ENCODE data around the gene FKBP7.
A peak's percentile ranks its signal among the peaks of the same experiment; 100 is the strongest.
"Not testable (repeated sequence)": the region's sequence is repeated elsewhere in the genome, so short reads cannot be mapped to it uniquely, and the experiment has no call there.

The FKBP7 gene

DNA sequence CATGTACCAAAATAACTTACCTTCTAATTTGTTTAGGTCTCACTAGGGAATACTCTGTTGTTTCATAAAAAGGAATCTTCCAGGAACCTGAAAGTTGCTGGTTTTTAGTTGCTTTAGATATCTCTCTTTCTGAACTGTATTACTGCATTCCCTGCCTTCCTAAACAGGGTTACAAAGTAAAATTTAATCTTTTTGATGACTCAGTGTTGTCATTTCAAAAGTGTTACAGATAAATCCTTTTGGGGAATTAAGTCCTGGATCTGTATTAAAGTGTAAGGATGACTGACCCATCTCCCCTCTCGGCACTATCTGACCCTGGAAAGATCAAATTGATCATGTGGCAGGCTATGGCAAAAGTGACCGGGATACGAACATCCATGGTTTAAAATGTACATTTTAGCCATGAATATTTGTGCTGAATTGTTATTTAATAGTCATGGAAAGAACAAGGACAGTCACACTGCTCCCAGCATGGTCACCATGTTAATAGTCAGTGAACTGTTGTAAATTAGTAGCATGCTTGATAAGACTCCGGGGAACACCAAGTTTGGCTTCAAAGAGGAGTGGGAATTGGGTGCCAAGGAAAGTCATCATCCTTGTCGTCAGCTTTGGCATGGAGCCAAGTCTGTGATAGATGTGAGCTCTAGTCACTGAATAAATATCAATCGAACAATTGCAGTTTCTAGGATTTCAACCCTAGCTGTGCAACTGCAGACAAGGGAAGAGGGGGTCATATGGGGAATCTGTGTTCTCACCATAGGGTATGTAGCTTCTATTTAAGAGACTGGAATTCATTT is 6.0 kb upstream of the FKBP7 start:
- DNase-seq, result no peak

DNA sequence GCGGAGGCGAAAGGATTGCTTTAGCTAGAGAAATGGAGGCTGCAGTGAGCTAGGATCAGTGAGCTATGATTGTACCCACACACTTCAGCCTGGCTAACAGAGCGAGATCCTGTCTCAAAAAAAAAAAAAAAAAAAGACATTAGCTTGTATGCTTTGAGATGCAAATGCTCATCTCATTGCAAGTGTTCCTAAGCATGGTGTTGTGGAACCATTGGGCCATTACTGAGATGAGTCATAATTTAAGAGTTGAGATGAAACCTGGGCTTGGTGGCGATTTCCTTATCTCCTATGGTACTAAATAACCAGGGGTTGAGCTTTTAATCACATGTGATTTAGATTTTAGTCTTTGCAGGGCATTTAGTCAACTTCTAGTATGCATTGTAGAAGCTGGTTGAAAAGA is 4.0 kb upstream of the FKBP7 start:
- no peak for DNase-seq

DNA sequence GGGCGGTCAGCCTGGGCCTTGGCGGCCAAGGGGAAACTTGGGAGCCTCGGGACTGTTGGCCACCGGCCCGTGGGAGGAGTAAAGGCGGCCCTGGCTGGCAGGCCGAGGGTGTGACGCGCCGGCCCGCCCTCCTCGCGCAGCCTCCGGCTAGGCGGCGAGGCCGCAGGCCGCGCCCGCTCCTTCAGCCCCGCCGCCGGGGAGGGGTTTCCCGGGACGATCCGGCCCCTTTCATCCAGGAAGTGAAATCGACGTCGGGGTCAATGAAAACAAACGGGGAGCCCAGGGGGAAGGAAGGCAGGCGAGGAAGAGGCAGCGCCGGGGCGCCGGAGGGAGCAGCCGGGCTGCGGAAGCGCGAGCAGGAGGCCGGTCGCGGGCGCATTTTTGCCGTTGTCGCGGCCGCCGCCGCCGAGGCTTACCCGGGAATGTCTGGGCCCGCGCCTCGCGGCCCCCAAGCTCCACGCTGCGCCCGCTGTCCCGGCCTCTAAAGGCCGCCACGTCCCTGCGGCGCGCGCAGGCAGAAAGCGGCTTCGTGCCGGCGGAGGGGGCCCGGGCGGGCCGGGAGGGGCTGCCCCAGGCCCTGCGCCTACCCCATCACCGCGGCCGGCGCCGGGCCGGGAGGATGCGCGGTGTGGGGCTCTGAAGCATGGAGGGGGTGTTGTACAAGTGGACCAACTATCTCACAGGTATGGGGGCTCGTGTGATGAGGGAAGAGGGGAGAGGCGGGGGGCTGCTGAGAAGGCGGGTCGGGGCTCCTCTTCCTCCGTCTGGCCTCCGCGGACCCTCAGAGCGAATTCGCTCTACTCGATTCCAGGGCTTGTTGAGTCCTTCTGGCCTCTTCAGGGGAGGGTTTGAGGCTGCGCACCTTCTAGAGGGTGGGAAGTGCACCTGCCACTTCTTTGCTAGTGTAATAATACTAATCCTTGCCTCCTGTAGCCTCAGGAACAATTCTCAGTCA is 2.1 kb upstream of the FKBP7 start, which contains the start of gene PLEKHA3:
PLEKHA3 (plus strand) TSS at position 231 of the 955 bp plus-strand sequence; CDS start at position 644, 413 bp downstream.
- DNase-seq, result peak; percentile 73 to 83

DNA sequence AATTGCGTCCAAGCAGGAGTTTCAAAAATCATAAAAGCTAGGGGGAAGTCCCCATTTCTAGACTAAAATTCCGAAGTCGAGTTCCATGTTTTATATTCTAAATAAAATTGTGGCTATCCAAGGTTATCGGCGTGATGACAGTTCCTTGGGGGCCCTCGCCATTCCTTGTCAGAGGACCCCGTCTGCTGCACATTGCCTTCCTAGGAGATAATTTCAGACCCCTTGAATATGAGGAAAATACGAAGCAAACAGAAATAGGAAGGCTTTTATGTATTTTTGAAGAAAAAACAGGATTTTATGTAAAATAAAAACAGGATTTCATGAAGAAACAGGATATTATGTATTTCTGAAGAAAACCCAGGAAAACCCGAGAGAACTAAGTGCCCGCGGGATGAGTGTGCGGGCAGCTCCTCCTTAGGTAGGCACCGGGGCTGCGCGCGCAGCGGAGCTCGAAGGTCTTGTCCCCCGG is 1.4 kb upstream of the FKBP7 start:
- no peak for DNase-seq

DNA sequence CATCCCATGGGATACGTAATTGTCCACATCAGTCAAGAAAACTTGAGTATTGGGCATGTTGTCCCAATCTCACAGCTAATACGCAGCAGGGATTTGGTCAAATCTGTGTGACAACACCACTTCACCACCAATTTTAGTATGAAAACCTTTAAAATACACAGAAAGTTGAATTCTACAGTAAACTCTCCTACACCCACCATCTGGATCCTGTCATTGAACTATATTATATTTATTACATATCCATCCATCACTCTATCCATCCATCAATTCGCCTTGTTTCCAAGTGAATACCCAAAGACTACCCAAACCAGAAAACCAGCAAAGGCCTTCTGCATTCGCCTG is 846 bp upstream of the FKBP7 start:
- DNase-seq, result no peak

DNA sequence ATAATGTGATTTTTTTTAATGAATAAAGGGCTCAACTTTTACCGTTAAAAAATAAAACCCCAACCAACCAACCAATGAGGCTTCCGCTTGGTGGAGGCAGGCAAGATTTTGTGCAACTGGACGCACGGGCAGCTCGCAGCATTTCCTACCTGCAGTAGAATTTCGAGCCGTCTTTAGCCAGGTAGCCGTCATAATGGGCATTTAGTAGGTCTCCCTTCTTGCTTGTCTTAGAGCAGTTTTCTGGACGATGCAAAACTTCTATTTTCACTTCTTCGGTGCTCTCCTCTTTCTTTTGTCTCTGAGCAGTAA is 316 bp downstream of the FKBP7 start:
- DNase-seq, result no peak

DNA sequence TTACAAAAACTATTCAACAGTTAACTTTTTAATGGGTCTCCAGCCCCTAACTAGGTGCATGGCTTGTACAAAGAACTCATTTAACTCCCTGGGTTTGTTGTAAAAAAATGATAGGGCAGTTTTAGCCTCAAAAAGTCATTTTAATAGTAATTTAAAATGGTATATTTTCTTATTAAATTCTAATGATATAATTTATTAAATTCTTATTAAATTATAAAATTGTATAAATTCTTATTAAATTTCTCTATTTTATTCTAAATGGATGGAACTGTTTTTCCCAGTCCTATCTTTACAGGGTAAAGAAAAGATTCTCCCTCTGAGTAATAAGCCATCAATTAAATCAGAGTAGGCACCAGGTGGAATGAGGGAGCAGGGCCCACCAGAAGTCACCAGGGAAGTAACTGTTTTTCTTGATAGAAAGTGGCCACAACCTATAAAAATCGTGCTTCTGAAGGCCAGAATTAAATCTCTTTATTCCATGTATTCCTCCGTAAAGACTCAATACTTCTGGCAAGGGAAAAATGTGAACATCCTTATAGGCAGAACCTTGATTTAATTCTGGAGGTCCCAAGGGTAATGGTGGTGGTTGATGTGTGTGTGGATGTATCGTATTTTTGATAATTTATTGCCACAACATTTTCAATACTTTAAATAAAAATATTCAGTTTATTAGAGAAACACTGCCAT is 814 bp downstream of the FKBP7 start:
- DNase-seq, result peak in 1 of 2 experiments; percentile 15

DNA sequence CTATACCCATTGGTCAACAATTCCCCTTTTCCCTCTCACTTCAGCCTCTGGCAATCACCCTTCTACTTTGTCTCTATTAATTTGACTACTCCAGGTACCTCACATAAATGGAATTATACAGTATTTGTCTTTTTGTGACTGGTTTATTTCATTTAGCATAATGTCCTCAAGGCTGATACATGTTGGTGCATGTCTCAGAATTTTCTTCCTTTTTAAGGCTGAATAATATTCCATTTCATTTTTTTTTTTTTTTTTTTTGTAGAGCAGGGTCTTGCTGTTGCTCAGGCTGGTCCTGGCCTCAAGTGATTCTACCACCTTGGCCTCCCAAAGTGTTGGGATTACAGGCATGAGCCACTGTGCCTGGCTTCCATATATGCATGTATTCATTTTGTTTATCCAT is 1.9 kb downstream of the FKBP7 start:
- DNase-seq, result no peak

DNA sequence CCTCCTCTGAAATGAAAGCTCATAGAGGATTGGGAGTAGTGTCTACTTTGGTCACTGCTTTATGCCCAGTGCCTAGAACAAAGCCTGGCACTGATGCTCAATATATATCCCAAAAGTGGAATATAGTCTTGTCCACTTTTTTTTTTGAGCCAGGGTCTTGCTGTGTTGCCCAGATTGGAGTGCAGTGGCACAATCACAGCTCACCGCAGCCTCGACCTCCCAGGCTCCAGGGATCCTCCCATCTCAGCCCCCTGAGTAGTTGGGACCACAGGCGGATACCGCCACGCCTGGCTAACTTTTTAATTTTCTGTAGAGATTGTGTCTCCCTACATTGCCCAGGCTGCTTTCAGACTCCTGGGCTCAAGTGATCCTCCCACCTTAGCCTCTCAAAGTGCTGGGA is 3.8 kb downstream of the FKBP7 start:
- DNase-seq, result no peak

DNA sequence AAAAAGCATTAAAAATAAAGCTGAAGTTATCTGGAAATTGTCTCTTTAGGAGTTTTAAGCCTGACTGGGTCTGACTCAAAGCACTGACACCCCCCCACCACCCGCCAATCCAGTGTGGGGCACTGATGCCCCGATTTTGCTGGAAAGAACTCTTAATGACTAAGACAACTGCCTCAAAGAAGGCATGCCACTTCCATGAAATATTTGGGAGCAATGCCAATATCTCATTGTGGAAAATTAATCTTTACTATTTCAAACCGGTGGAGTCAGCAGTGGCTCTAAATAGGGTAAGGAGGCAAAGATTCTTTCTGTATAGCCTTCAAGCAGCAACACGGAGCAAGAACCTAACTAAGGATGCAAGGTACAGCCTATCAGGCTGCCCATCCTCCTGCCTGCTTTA is 4.5 kb downstream of the FKBP7 start:
- no peak for DNase-seq

DNA sequence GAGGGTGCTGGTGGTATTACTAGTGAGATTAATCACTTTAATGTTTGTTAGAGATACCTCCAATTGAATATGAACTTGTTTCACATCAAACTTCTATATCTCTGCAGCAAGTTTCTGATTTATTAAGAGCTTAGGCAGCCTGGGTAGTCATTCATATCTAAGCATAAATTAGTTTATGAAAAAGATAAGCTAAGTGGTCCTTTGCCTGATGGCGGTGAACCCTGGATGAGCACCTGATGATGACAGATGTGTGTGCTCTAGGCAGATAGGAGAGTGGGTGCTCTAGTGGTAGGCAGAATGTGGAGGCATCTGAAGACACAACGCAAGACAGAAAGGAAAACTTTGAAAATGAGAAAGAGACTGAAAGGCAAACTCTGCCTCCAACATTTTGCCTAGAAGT is 5.0 kb downstream of the FKBP7 start:
- no peak for DNase-seq

DNA sequence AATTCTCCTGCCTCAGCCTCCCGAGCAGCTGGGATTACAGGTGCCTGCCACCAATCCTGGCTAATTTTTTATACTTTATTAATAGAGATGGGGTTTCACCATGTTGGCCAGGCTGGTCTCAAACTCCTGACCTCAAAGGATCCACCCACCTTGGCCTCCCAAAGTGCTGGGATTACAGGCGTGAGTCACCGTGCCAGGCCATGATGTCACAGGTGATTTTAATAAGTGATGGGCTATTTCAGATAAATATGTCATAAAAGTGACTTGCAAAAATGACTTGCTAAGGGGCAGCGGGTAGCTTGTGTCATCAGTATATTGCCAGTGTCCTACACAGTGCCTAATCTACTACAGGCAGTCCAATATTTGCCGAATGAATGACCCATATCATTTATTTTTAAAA is 7.1 kb downstream of the FKBP7 start:
- not testable (repeated sequence) for DNase-seq

DNA sequence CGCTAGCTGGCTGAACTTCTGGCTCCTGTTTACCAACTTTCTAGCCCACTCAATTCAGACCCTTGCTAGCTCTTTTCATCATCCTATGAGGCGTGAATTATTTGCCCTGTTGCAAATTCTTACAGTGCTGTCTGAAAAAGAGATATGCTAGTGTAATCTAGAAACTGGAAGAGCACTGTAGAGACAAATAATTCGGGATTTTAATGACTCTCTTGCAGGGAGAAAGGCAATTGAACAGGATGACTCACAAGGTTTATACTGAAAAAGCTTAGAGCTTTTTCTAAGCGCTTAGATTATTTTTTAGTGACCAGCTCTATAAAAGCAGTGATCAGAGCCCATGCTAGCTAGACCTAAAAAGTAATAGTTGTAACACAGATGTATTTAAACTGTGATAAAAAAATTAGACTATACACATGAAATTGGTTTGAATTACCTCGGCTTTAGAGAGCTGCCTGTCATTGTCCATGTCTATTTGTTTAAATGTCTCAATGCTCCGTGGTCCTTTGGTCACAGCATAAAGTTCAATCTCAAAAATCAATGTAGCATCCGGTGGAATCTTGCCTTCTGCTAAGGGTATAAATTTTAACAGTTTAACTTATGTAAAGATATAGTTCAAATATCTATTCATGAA is 9.1 kb downstream of the FKBP7 start:
- DNase-seq, result no peak

DNA sequence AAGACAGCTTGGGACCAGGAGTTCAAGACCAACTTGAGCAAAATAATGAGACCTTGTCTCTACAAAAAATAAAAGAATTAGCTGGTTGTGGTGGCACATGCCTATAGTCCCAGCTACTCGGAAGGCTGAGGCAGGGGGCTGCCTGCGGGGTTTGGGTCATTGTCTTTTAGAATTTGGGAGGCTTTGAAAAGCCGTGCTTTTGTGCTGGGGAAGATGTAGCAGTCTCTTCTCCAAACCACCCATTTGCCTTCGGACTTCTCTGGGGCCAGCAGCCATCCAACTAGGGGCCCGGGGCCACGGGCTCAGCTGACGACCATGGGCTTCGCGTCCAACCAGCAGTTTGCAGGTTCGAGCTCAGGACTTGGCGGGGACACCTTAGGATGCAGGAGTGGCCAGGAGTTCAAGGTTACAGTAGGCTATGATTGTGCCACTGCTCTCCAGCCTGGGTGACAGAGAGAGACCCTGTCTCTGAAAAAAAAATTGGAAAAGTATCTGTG is 21.0 kb downstream of the FKBP7 start:
- no peak for DNase-seq

DNA sequence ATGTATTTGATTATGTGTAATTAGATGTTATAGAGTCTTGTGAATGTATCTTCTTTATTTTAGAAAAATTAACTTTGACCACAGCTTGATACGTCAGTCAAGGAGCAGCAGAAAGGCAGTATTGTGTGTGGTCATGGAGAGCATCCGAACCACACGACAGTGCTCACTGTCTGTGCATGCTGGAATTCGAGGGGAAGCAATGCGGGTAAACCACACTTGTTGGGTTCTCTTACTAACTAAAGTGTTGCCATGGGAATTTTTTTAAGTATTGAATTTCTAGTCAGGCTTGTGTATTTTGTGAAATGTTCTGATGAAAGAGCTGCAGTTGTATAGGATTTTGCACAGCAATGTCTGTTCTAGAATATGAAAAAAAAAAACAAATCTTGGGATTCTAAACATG is 22.5 kb downstream of the FKBP7 start:
- no peak for DNase-seq

DNA sequence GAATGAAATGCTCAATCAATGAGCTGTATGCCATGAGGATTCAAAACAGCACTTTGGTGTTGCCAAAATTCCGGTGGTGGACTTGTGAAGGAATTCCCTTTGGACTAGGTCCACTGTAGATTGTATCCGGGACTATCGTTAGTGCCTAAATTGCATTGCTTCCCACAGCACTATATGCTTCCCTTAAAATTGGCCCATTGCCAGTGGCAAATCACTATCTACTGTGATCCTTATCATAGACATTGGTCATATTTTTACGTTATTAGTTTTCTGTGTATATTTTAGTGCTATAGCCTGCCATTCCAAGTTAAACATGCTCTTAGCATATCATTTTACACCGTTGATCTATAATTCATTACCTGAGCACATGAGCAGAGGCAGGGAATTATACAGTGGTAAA is 25.5 kb downstream of the FKBP7 start:
- DNase-seq, result no peak

DNA sequence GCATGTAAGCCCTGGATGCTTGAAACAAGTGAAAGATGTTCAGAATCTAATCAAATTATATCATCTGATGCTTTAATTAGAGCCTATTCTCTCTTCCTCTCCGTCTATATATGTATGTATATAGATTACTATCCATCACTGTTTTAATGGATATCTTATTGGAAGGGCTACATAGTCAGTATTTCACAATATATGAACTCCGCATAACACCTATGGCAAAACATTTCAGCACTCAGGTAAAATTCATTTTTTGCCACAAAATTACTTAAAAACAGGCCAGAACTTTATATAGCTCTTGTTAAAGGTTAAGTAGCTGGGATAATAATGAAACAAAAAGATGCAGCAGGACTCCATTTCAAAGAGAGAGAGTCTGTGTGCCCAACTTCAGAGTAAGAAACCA is 26.1 kb downstream of the FKBP7 start:
- DNase-seq, result no peak

DNA sequence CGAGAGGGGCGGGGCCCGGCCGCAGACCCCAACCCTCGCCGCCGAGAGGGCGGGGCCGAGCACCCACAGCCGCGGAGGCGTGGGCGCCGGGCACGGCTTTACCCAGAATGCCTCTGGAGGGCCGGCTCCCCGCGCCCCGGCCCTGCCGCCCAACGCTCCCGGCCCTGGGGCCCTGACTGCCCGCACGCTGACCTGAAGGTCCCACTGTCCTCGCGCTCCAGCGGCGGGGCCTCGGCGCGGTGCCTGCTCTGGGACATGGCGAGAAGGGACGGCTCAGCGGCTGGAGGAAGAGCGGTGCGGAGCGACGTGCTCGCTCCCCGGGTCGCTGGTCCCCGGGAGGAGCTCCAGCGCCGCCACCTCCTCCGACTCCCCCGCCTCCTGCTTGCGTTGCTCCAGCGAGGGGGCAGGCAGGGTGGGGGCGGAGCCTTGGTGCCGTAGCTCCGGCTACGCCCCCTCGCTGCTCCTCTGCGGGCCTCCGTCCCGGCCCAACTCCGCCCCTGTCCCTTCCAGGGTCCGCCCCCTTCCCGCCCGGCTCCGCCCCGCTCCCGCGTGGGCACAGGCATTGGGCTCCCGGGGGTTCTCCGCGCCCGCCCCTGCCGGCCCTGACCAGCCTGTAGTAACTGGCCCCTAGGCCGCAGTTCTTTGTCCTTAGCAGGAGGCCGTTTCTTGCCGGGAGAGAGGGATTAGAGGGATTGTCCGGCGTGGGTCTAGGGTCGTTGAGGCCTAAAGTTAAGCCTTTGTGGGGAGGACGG is 27.4 kb downstream of the FKBP7 start, which contains the start of the genes PJVK and PRKRA:
PJVK (plus strand) TSS at position 605 of the 752 bp plus-strand sequence. CDS start 2,032 bp downstream, outside the sequence.
PRKRA (minus strand) TSS at position 402 of the 752 bp plus-strand sequence; CDS start at position 257, 145 bp downstream.
- peak; percentile 85 to 94 for DNase-seq

DNA sequence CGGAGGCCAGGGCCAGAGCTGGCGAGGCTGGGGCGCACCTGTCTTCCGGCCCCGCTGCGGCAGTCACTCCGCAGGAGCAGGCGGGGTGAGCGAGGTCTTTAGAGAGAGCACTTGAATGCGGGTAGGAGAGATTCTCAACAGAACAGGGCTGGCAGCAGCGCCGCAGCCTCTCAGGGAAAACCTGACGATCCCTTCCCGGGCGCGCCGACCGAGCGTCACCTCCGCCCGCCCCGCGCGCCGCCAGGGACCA is 28.0 kb downstream of the FKBP7 start:
- peak in 1 of 2 experiments; percentile 75 for DNase-seq

DNA sequence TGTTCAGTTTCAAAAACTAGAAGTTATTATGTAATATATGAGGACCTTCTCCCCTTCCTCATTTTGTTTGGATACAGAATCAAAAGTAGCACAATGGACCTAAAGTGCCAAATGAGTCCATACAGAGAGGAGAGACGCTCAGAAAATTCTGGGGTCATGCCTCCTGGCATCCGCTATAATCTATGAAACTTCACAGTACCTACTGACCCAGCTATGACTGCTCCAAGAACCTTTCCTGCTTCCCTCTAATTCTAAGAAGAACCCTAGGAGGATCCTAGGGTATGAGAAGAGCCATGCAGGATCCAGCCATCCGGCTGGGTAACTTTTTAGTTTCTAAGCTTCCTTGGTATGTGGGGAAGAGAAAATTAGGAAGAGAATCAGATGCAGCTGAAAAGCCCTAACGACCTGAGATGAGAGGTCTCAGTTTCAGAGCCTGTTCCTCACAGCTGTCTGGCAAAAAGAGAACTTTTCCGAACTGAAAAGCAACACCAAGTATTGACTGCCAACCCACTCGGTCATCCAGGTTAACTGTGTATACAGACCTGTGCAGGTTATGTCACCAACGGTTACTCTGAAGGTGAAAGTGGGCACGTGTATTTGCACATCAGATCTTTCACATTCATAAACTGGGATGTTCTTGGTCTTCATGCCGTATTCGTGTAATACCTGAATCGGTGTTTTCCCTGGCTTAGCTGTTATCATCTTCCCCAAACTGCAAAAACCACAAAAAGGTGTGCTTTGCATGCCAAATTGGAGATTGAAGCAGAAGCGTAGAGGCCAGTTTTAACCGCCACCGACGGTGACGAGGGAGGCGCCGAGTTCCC is 28.5 kb downstream of the FKBP7 start:
- peak in 1 of 2 experiments; percentile 28 for DNase-seq

Measured in NCI-H524 (cell line).